Measurements from ENCODE around the gene AKR1A1.
"Not testable (repeated sequence)": the region's sequence is repeated elsewhere in the genome, so short reads cannot be mapped to it uniquely, and the experiment has no call there.

The AKR1A1 gene

DNA sequence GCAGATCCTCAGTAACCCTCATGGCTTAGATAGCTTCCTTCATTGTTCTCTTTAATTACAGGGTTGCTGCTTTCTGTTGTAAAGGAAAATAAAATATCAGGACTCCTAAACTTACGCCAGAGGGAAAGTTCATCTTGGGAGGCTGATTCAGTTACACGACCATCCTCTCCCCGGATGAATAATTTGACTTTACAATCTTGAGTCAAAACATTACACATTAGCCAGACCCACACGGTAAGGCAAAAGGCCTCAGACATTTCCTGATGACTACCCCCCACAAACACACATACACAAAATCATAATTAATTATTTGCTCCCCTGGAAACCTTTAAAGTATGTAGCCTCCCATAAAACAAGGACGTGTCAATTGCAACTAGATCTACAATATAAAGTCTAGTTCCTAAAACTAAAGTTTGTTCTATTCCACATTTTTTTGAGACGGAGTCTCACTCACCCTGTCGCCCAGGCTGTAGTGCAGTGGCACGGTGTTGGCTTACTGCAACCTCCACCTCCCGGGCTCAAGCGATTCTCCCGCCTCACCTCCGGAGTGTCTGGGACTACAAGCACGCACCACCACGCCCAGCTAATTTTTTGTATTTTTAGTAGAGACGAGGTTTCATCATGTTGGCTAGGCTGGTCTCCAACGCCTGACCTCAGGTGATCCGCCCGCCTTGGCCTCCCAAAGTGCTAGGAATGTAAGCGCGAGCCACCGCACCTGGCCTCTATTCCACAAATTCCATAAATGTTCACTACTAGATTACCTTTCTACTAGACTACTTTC, 28.1 kb upstream of the AKR1A1 start:
- Mint-ChIP-seq H3K27ac (peak overlapping the region; percentile 93 to 98 (median 98)), H3K4me1 (peaks cover 38% of the 10 kb centered on the region), H3K27me3 (ENCODE audit: low read depth) (no peaks in the 10 kb centered on the region), H3K9me3 (no peaks in the 10 kb centered on the region), H3K4me3 (peak overlapping the region; percentile 92 to 100 (median 96)), H3K36me3 (ENCODE audit: low read depth) (peaks cover 4% of the 10 kb centered on the region)
- no peak for TF ChIP-seq CTCF (IDR thresholded peaks at IDR 0.05; ENCODE audit: unreplicated experiment in 3 of 3)

GRCh38 chr1:45523516-45523915, 27.1 kb upstream of the AKR1A1 start:
- H3K27me3 Mint-ChIP-seq (ENCODE audit: low read depth); H3K9me3 Mint-ChIP-seq; H3K36me3 Mint-ChIP-seq (ENCODE audit: low read depth): not testable (repeated sequence)
- peak overlapping the region; percentile 92 to 100 (median 96) for H3K4me3 Mint-ChIP-seq
- H3K27ac Mint-ChIP-seq, result peak overlapping the region in 2 of 3 experiments; percentile 56 to 93
- peaks cover 37% of the 10 kb centered on the region for H3K4me1 Mint-ChIP-seq

DNA sequence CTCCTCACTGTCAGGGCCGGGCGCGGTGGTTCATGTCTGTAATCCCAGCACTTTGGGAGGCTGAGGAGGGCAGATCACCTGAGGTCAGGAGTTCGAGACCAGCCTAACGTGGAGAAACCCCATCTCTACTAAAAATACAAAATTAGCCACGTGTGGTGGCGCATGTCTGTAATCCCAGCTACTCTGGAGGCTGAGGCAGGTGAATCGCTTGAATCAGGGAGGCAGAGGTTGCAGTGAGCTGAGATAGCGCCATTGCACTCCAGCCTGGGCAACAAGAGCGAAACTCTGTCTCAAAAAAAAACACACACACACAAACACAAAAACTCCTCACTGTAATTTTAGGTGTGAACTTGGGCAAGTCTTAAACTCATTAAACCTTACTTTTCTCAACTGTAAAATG, 26.7 kb upstream of the AKR1A1 start:
- not testable (repeated sequence) for H3K4me3 Mint-ChIP-seq; H3K27ac Mint-ChIP-seq; H3K9me3 Mint-ChIP-seq; H3K36me3 Mint-ChIP-seq (ENCODE audit: low read depth); H3K27me3 Mint-ChIP-seq (ENCODE audit: low read depth)
- peaks cover 32% of the 10 kb centered on the region for H3K4me1 Mint-ChIP-seq

DNA sequence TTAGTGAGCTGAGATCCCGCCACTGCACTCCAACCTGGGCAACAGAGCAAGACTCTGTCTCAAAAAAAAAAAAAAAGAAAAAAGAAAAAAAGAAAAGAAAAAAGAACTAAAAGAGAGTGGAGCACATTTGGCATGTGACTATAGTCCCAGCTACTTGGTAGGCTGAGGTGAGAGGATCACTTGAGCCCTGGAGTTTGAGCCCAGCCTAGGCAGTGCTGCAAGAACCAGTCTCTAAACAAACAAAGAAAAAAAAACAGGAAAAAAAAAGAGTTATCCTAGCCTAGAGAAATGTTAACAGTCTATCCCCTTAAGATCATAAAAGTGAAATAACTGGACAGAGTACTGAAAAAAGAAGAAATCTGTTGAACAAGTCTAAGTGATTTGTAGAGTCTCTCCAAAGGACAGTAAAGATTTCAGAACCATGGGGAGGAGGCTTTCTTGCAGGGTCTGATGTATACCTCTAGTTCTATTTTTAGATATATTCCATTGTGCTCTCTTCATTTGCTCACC, 24.4 kb upstream of the AKR1A1 start:
- no peak for TF ChIP-seq CTCF (IDR thresholded peaks at IDR 0.05; ENCODE audit: unreplicated experiment in 3 of 3)
- Mint-ChIP-seq H3K9me3 (no peaks in the 10 kb centered on the region), H3K27ac (peak overlapping the region; percentile 31 to 62 (median 48)), H3K36me3 (ENCODE audit: low read depth) (no peaks in the 10 kb centered on the region), H3K27me3 (ENCODE audit: low read depth) (no peaks in the 10 kb centered on the region), H3K4me1 (peaks cover 23% of the 10 kb centered on the region), H3K4me3 (peak overlapping the region in 1 of 3 experiments; percentile 28)

GRCh38 chr1:45530632-45531135, 19.9 kb upstream of the AKR1A1 start:
- H3K9me3 Mint-ChIP-seq, result no peaks in the 10 kb centered on the region
- no peak overlapping the region for H3K4me3 Mint-ChIP-seq
- peaks cover 8% of the 10 kb centered on the region for H3K4me1 Mint-ChIP-seq
- H3K36me3 Mint-ChIP-seq (ENCODE audit: low read depth), result no peaks in the 10 kb centered on the region
- TF ChIP-seq CTCF (IDR thresholded peaks at IDR 0.05; ENCODE audit: unreplicated experiment in 3 of 3), result no peak
- H3K27ac Mint-ChIP-seq, result no peak overlapping the region
- peaks cover 5% of the 10 kb centered on the region for H3K27me3 Mint-ChIP-seq (ENCODE audit: low read depth)

GRCh38 chr1:45531873-45532272, 18.8 kb upstream of the AKR1A1 start:
- TF ChIP-seq CTCF (IDR thresholded peaks at IDR 0.05; ENCODE audit: unreplicated experiment in 3 of 3), result no peak
- Mint-ChIP-seq H3K27me3 (ENCODE audit: low read depth) (peaks cover 5% of the 10 kb centered on the region), H3K9me3 (no peaks in the 10 kb centered on the region), H3K36me3 (ENCODE audit: low read depth) (no peaks in the 10 kb centered on the region), H3K4me1 (no peaks in the 10 kb centered on the region), H3K27ac (peak overlapping the region in 1 of 3 experiments; percentile 22), H3K4me3 (no peak overlapping the region)
